Activated B cell treated with CpG ODN at 0.5 μM for 24 hours (primary cell): ENCODE data around the gene JAZF1. TPM values are rescaled to one million over a fixed set of nuclear protein-coding genes. Genes with fewer than 3 reads are reported as not detected.

ENCODE experiments used
- ATAC-seq: fragments of 200-7000 bp; cut with Tn5 transposase; one replicate; pipeline ENCODE4 v1.10.0; 2021; ENCODE audit warnings: low read depth, mild to moderate bottlenecking, moderate library complexity
- CTCF ChIA-PET: fragments of 350-600 bp; sonication (Branson Sonifier 250); formaldehyde crosslinking; loops from one replicate; lab custom pipeline; 2021; ENCODE audit warnings: antibody characterized with exemption; lab: Charles Lee
- POLR2A ChIA-PET: fragments of 350-600 bp; sonication (Branson Sonifier 250); formaldehyde crosslinking; loops from one replicate; lab custom pipeline; 2021; ENCODE audit warnings: antibody characterized with exemption; lab: Charles Lee
- DNase-seq: peaks from one replicate; pipeline ENCODE4 v3.0.0; 2022
- H3K27ac Mint-ChIP-seq: one replicate; pipeline ENCODE4 v1.8.0; 2020; ENCODE audit warnings: mixed read lengths
- H3K27me3 Mint-ChIP-seq: one replicate; pipeline ENCODE4 v1.8.0; 2021; ENCODE audit warnings: mixed read lengths
- H3K36me3 Mint-ChIP-seq: one replicate; pipeline ENCODE4 v1.8.0; 2021; ENCODE audit warnings: low read depth, mixed read lengths
- H3K4me1 Mint-ChIP-seq: one replicate; pipeline ENCODE4 v1.8.0; 2021; ENCODE audit warnings: mixed read lengths
- H3K4me3 Mint-ChIP-seq: one replicate; pipeline ENCODE4 v1.8.0; 2020; ENCODE audit warnings: mild to moderate bottlenecking, mixed read lengths
- H3K9me3 Mint-ChIP-seq: one replicate; pipeline ENCODE4 v1.8.0; 2020; ENCODE audit warnings: mixed read lengths
- CTCF ChIP-seq: fragments of 200-600 bp; IDR thresholded peaks from one replicate; pipeline ENCODE4 v1.8.0; 2022; ENCODE audit warnings: antibody characterized with exemption, mild to moderate bottlenecking
- intact Hi-C: fragments of 100-400 bp; cut with micrococcal nuclease; formaldehyde crosslinking; loops from one replicate; pipeline ENCODE4 v1.15.1; 2024
- total RNA-seq: library from RNA; stranded (reverse); gene quantifications from 2 replicates; pipeline ENCODE4 v1.2.3, GENCODE V29; 2022

The JAZF1 gene
- total RNA-seq, 1 donor from 2014 or later: 54.8 TPM

GRCh38 chr7:28205506-28205905 is 24.9 kb upstream of the JAZF1 start:
- POLR2A ChIA-PET: no interaction called here
- intact Hi-C loops: loop anchor here (5.0 kb wide), 1 partner anchor 37 kb away; no protein-coding TSS in a partner anchor
- H3K9me3 Mint-ChIP-seq: peaks cover 10% of the 10 kb centered on the region
- peaks cover 90% of the 10 kb centered on the region for H3K4me1 Mint-ChIP-seq
- no peak for DNase-seq
- H3K27ac Mint-ChIP-seq: no peak overlapping the region
- no peak for ATAC-seq
- no peak for TF ChIP-seq CTCF
- H3K27me3 Mint-ChIP-seq: no peaks in the 10 kb centered on the region
- peaks cover 2% of the 10 kb centered on the region for H3K36me3 Mint-ChIP-seq
- no peak overlapping the region for H3K4me3 Mint-ChIP-seq
- CTCF ChIA-PET: interaction anchor here (1.0 kb wide), 1 partner anchor 11 kb away, joined by 3 read pairs; no protein-coding TSS in a partner anchor

GRCh38 chr7:28203508-28204240 is 23.1 kb upstream of the JAZF1 start:
- ChIA-PET CTCF (no interaction called here), POLR2A (no interaction called here)
- H3K4me1 Mint-ChIP-seq: peaks cover 78% of the 10 kb centered on the region
- H3K36me3 Mint-ChIP-seq: peaks cover 2% of the 10 kb centered on the region
- H3K9me3 Mint-ChIP-seq: peaks cover 10% of the 10 kb centered on the region
- no peaks in the 10 kb centered on the region for H3K27me3 Mint-ChIP-seq
- no peak for TF ChIP-seq CTCF
- ATAC-seq (no peak), DNase-seq (no peak)
- no peak overlapping the region for H3K27ac Mint-ChIP-seq
- no peak overlapping the region for H3K4me3 Mint-ChIP-seq
- intact Hi-C loops: no loop called here

- DNase-seq: no peak
- Mint-ChIP-seq H3K36me3 (peaks cover 1% of the 10 kb centered on the region), H3K4me3 (peak overlapping the region; percentile 28), H3K27me3 (no peaks in the 10 kb centered on the region), H3K27ac (peak overlapping the region; percentile 24), H3K9me3 (peaks cover 5% of the 10 kb centered on the region), H3K4me1 (peaks cover 64% of the 10 kb centered on the region)
- no peak for TF ChIP-seq CTCF
- intact Hi-C loops: loop anchor here (1.0 kb wide), 1 partner anchor 47 kb away; no protein-coding TSS in a partner anchor
- ATAC-seq: peak; percentile 57
- ChIA-PET CTCF (no interaction called here), POLR2A (no interaction called here)
Observed at GRCh38 chr7:28202222-28202621, 21.6 kb upstream of the JAZF1 start.

GRCh38 chr7:28201131-28201530 is 20.5 kb upstream of the JAZF1 start:
- H3K9me3 Mint-ChIP-seq: no peaks in the 10 kb centered on the region
- H3K4me1 Mint-ChIP-seq: peaks cover 60% of the 10 kb centered on the region
- no peak for DNase-seq
- no peak overlapping the region for H3K27ac Mint-ChIP-seq
- ChIA-PET CTCF (interaction anchor here (1.0 kb wide), 1 partner anchor 123 kb away, joined by 5 read pairs; no protein-coding TSS in a partner anchor), POLR2A (interaction anchor here (0.7 kb wide), 1 partner anchor 68 kb away, joined by 3 read pairs; no protein-coding TSS in a partner anchor)
- intact Hi-C loops: no loop called here
- no peak overlapping the region for H3K4me3 Mint-ChIP-seq
- no peaks in the 10 kb centered on the region for H3K36me3 Mint-ChIP-seq
- TF ChIP-seq CTCF: no peak
- no peak for ATAC-seq
- no peaks in the 10 kb centered on the region for H3K27me3 Mint-ChIP-seq

GRCh38 chr7:28200598-28200997 is 20.0 kb upstream of the JAZF1 start:
- Mint-ChIP-seq H3K4me3 (no peak overlapping the region), H3K36me3 (no peaks in the 10 kb centered on the region), H3K27me3 (no peaks in the 10 kb centered on the region), H3K27ac (no peak overlapping the region), H3K9me3 (no peaks in the 10 kb centered on the region), H3K4me1 (peaks cover 60% of the 10 kb centered on the region)
- CTCF ChIA-PET: no interaction called here
- intact Hi-C loops: no loop called here
- POLR2A ChIA-PET: no interaction called here
- DNase-seq: no peak
- ATAC-seq: peak; percentile 14
- no peak for TF ChIP-seq CTCF
